ENCODE data around the gene ANXA2. TPM values are rescaled to one million over a fixed set of nuclear protein-coding genes. Genes with fewer than 3 reads are reported as not detected.

ANXA2 gene
- total and polyA plus RNA-seq, 4 donors, result 62.7 to 138 (median 107) TPM

- Histone ChIP-seq H3K4me3 (ENCODE audit: low read depth in 1 of 3, low read length in 3 of 3) (no peak overlapping the region), H3K4me1 (ENCODE audit: control insufficient read depth in 4 of 4, insufficient read depth in 4 of 4, low read length in 3 of 4) (peaks cover 6 to 25% (median 19%) of the 10 kb centered on the region in 4 donors), H3K27ac (ENCODE audit: low read depth in 1 of 2, low read length in 2 of 2) (no peak overlapping the region), H3K9me3 (ENCODE audit: control insufficient read depth in 4 of 4, low read length in 3 of 4) (no peaks in the 10 kb centered on the region), H3K27me3 (ENCODE audit: control insufficient read depth in 4 of 4, insufficient read depth in 4 of 4, low read length in 3 of 4) (no peaks in the 10 kb centered on the region), H3K36me3 (ENCODE audit: control insufficient read depth in 4 of 4, insufficient read depth in 3 of 4, low read depth in 1 of 4, low read length in 3 of 4) (no peaks in the 10 kb centered on the region), H3K9ac (ENCODE audit: low read depth in 1 of 2, low read length in 2 of 2) (no peak overlapping the region)
- no peak for DNase-seq (ENCODE audit: low spot score)
- 34% methylated on average over 3 of the region's 3 CpGs for whole genome bisulfite sequencing
- no peak for TF ChIP-seq EGR1 (IDR thresholded peaks at IDR 0.05; ENCODE audit: low read depth in 2 of 2)
- TF ChIP-seq MAX (IDR thresholded peaks at IDR 0.05), result no peak
- no peak for TF ChIP-seq REST (IDR thresholded peaks at IDR 0.05)
- TF ChIP-seq TAF1 (conservative IDR thresholded peaks at IDR 0.05), result no peak
- no peak for TF ChIP-seq NR2F2 (IDR thresholded peaks at IDR 0.05)
- TF ChIP-seq FOXA1 (IDR thresholded peaks at IDR 0.05), result no peak
- no peak for TF ChIP-seq ZBTB33 (IDR thresholded peaks at IDR 0.05)
- no peak for TF ChIP-seq CTCF (IDR thresholded peaks at IDR 0.05; ENCODE audit: low read depth, low read length, missing input control)
- no peak for TF ChIP-seq JUND (IDR thresholded peaks at IDR 0.05)
- no peak for TF ChIP-seq GABPA (IDR thresholded peaks at IDR 0.05 in 1 of 2, conservative IDR thresholded peaks at IDR 0.05 in 1 of 2)
- no peak for TF ChIP-seq RAD21 (IDR thresholded peaks at IDR 0.05)
- no peak for TF ChIP-seq HNF4A (conservative IDR thresholded peaks at IDR 0.05)
- TF ChIP-seq SP1 (IDR thresholded peaks at IDR 0.05), result no peak
These were observed 3.2 kb upstream of the ANXA2 start for GRCh38 chr15:60400944-60401343.

GRCh38 chr15:60399931-60400330, 2.1 kb upstream of the ANXA2 start:
- Histone ChIP-seq H3K4me1 (ENCODE audit: control insufficient read depth in 4 of 4, insufficient read depth in 4 of 4, low read length in 3 of 4) (peaks cover 9 to 34% (median 24%) of the 10 kb centered on the region in 4 donors), H3K9ac (ENCODE audit: low read depth in 1 of 2, low read length in 2 of 2) (no peak overlapping the region), H3K27ac (ENCODE audit: low read depth in 1 of 2, low read length in 2 of 2) (no peak overlapping the region), H3K36me3 (ENCODE audit: control insufficient read depth in 4 of 4, insufficient read depth in 3 of 4, low read depth in 1 of 4, low read length in 3 of 4) (no peaks in the 10 kb centered on the region), H3K4me3 (ENCODE audit: low read depth in 1 of 3, low read length in 3 of 3) (no peak overlapping the region), H3K9me3 (ENCODE audit: control insufficient read depth in 4 of 4, low read length in 3 of 4) (no peaks in the 10 kb centered on the region), H3K27me3 (ENCODE audit: control insufficient read depth in 4 of 4, insufficient read depth in 4 of 4, low read length in 3 of 4) (no peaks in the 10 kb centered on the region)
- no peak for DNase-seq (ENCODE audit: low spot score)
- TF ChIP-seq FOXA1 (IDR thresholded peaks at IDR 0.05), result no peak
- no peak for TF ChIP-seq REST (IDR thresholded peaks at IDR 0.05)
- no peak for TF ChIP-seq EGR1 (IDR thresholded peaks at IDR 0.05; ENCODE audit: low read depth in 2 of 2)
- TF ChIP-seq TAF1 (conservative IDR thresholded peaks at IDR 0.05), result no peak
- no peak for TF ChIP-seq GABPA (IDR thresholded peaks at IDR 0.05 in 1 of 2, conservative IDR thresholded peaks at IDR 0.05 in 1 of 2)
- no peak for TF ChIP-seq RAD21 (IDR thresholded peaks at IDR 0.05)
- no peak for TF ChIP-seq CTCF (IDR thresholded peaks at IDR 0.05; ENCODE audit: low read depth, low read length, missing input control)
- TF ChIP-seq JUND (IDR thresholded peaks at IDR 0.05), result no peak
- 80% methylated on average over 1 of the region's 1 CpG for WGBS

Data from liver (tissue), 9 donors.